K562 (cell line): Measurements from ENCODE around the gene PSMD13. TPM values are rescaled to one million over a fixed set of nuclear protein-coding genes. Genes with fewer than 3 reads are reported as not detected.

Source experiments
- BCLAF1 ChIP-seq, 2 experiments: fragments of 450-650 bp in 1 of 2; IDR thresholded peaks; 2 replicates each; pipeline ENCODE4 v1.6.1; 2011 to 2017; ENCODE audit warnings: low read depth in 2 of 2, antibody characterized with exemption in 1 of 2, borderline replicate concordance in 1 of 2, low read length in 1 of 2, mild to moderate bottlenecking in 1 of 2, mixed read lengths in 1 of 2; ENCODE audit not compliant: control insufficient read depth in 1 of 2
- CGGBP1 ChIP-seq: fragments of 250-450 bp; sonication (Bioruptor Pico); IDR thresholded peaks from 2 replicates; pipeline ENCODE4 v1.9.0; 2021; ENCODE audit warnings: mild to moderate bottlenecking
- CUX1 ChIP-seq: fragments of 200-800 bp; sonication (Bioruptor generic); IDR thresholded peaks from 2 replicates; pipeline ENCODE4 v1.6.1; 2016; ENCODE audit warnings: missing genetic modification characterization, missing compliant biosample characterization
- EP300 ChIP-seq: IDR thresholded peaks from 2 replicates; pipeline ENCODE4 v1.6.1; 2012; ENCODE audit warnings: low read length, improper control_type of control experiment
- ETV1 ChIP-seq: fragments of 450-650 bp; conservative IDR thresholded peaks from 2 replicates; pipeline ENCODE4 v1.6.1; 2016; ENCODE audit warnings: missing genetic modification characterization, control low read depth, low read depth, missing compliant biosample characterization
- FOXA1 ChIP-seq: fragments of 450-650 bp; IDR thresholded peaks from 2 replicates; pipeline ENCODE4 v1.6.1; 2016; ENCODE audit warnings: mild to moderate bottlenecking, borderline replicate concordance
- HIVEP1 ChIP-seq: fragments of 250-450 bp; sonication (Bioruptor Pico); IDR thresholded peaks from 2 replicates; pipeline ENCODE4 v1.4.0; 2020; ENCODE audit warnings: mild to moderate bottlenecking
- MXI1 ChIP-seq: IDR thresholded peaks from 2 replicates; pipeline ENCODE4 v1.6.1; 2011; ENCODE audit warnings: low read depth, mild to moderate bottlenecking, improper control_type of control experiment, low read length
- NFE2L1 ChIP-seq: fragments of 450-650 bp; IDR thresholded peaks from 2 replicates; pipeline ENCODE4 v1.6.1; 2016; ENCODE audit warnings: missing genetic modification characterization, low read depth, mild to moderate bottlenecking, missing compliant biosample characterization, moderate library complexity, borderline replicate concordance
- SIN3A ChIP-seq, 2 experiments: fragments of 150-350 bp in 1 of 2; IDR thresholded peaks; 2 replicates each; pipeline ENCODE4 v1.6.1; 2011 to 2016; ENCODE audit warnings: borderline replicate concordance in 2 of 2, low read depth in 2 of 2, low read length in 2 of 2, mild to moderate bottlenecking in 2 of 2, moderate library complexity in 2 of 2; ENCODE audit not compliant: control insufficient read depth in 1 of 2
- TBP ChIP-seq: optimal IDR thresholded peaks from 2 replicates; pipeline ENCODE3; 2011; ENCODE audit warnings: low read depth, low read length, improper control_type of control experiment
- XRCC5 ChIP-seq: fragments of 200-400 bp; formaldehyde crosslinking; IDR thresholded peaks from 2 replicates; pipeline ENCODE4 v1.6.1; 2017; ENCODE audit warnings: low read depth, mild to moderate bottlenecking, low read length
- ZFX ChIP-seq: sonication (generic); formaldehyde crosslinking; IDR thresholded peaks from 2 replicates; pipeline ENCODE4 v1.8.0; 2022; ENCODE audit warnings: mild to moderate bottlenecking, missing genetic modification reagents, moderate library complexity
- ZNF133 ChIP-seq: fragments of 250-450 bp; sonication (Bioruptor Pico); IDR thresholded peaks from 2 replicates; pipeline ENCODE4 v1.4.0; 2020; ENCODE audit warnings: mild to moderate bottlenecking
- ZNF217 ChIP-seq: sonication (generic); formaldehyde crosslinking; IDR thresholded peaks from 2 replicates; pipeline ENCODE4 v1.8.0; 2022; ENCODE audit warnings: mild to moderate bottlenecking, missing genetic modification reagents
- ZNF311 ChIP-seq: fragments of 250-450 bp; sonication (Bioruptor Pico); IDR thresholded peaks from 2 replicates; pipeline ENCODE4 v1.4.0; 2020; ENCODE audit warnings: mild to moderate bottlenecking, moderate library complexity
- ZNF444 ChIP-seq: fragments of 250-450 bp; sonication (Bioruptor Pico); IDR thresholded peaks from 2 replicates; pipeline ENCODE4 v1.4.0; 2020; ENCODE audit warnings: mild to moderate bottlenecking, moderate library complexity
- ZNF586 ChIP-seq: fragments of 450-650 bp; formaldehyde crosslinking; conservative IDR thresholded peaks from 2 replicates; pipeline ENCODE4 v1.4.0; 2020; ENCODE audit warnings: mild to moderate bottlenecking, moderate library complexity
- polyA plus RNA-seq, 8 experiments: library from polyadenylated mRNA; depleted of rRNA in 4 of 8; stranded (reverse) in 5 of 8; unstranded in 3 of 8; fragments of >200 nt; fragmentation: Nextera tagmentation in 2 of 8; fragmentation: Illumina TruSeq in 1 of 8; extraction: Ambion mirVana in 2 of 8; extraction: Trizol in 1 of 8; gene quantifications; 2 replicates each; pipeline versions ENCODE4 v1.2.1 to v1.2.3, GENCODE V29; 2011 to 2014; ENCODE audit warnings: inconsistent platforms in 1 of 8, missing spikeins in 1 of 8
- total RNA-seq, 7 experiments: library from RNA; depleted of rRNA in 6 of 7; stranded (reverse); fragments of >200 nt in 6 of 7; fragmentation: Illumina TruSeq in 2 of 7; extraction: Trizol in 2 of 7; gene quantifications; 2 replicates each; pipeline versions ENCODE4 v1.2.1 to v1.2.3, GENCODE V29; 2011 to 2021; ENCODE audit warnings: low replicate concordance in 1 of 7

Gene PSMD13
- total and polyA plus RNA-seq, 9 of the 15 experiments (the other 6 are each of a cell fraction or from before 2014, with no cell fraction given): 185 to 383 (median 267) TPM

GRCh38 chr11:236774-237767 is at the start of gene PSMD13 (continued):
- TF ChIP-seq BCLAF1 (IDR thresholded peaks at IDR 0.05; ENCODE audit: borderline replicate concordance in 1 of 2, control insufficient read depth in 1 of 2, low read depth in 2 of 2, low read length in 1 of 2): no peak
- TF ChIP-seq XRCC5: no peak
- TF ChIP-seq TBP: peak; percentile 23
- peak; percentile 61; the same call in 1 of the 2 replicates for TF ChIP-seq ETV1 (tag)
- TF ChIP-seq FOXA1: no peak
- TF ChIP-seq EP300: no peak
- no peak for TF ChIP-seq CGGBP1
- no peak; the same call in none of the 2 replicates for TF ChIP-seq MXI1
- TF ChIP-seq CUX1 (CRISPR knock-in tag): no peak
- TF ChIP-seq ZNF133: no peak
- no peak for TF ChIP-seq HIVEP1
- TF ChIP-seq ZNF444 (CRISPR knock-in tag): no peak
- TF ChIP-seq ZNF311 (CRISPR knock-in tag): no peak
- no peak for TF ChIP-seq ZNF217
- no peak for TF ChIP-seq NFE2L1 (tag)
- peak; percentile 52 for TF ChIP-seq ZFX (CRISPR knock-in tag)
- TF ChIP-seq SIN3A (IDR thresholded peaks at IDR 0.05; ENCODE audit: borderline replicate concordance in 2 of 2, control insufficient read depth in 1 of 2, low read depth in 2 of 2, low read length in 2 of 2): peak; percentile 90 to 95
- no peak for TF ChIP-seq ZNF586 (CRISPR knock-in tag)
